Esophagus (tissue), 2 donors: Measurements from ENCODE around the gene KRT23. TPM values are rescaled to one million over a fixed set of nuclear protein-coding genes. Genes with fewer than 3 reads are reported as not detected.

Source experiments
- H3K27ac ChIP-seq, 2 donors: one replicate each; pipeline ENCODE4 v1.5.1; 2013; ENCODE audit warnings: low read depth in 2 of 2, mild to moderate bottlenecking in 2 of 2, inconsistent platforms in 1 of 2, low read length in 1 of 2, moderate library complexity in 1 of 2
- H3K27me3 ChIP-seq, 2 donors: one replicate each; pipeline ENCODE4 v1.6.1; 2013; ENCODE audit warnings: low read length in 2 of 2, control low read depth in 1 of 2, mild to moderate bottlenecking in 1 of 2; ENCODE audit not compliant: insufficient read depth in 2 of 2, control insufficient read depth in 1 of 2
- H3K36me3 ChIP-seq, 2 donors: one replicate each; pipeline ENCODE4 v1.6.1; 2013; ENCODE audit warnings: low read length in 1 of 2; ENCODE audit not compliant: control insufficient read depth in 2 of 2, insufficient read depth in 2 of 2
- H3K4me1 ChIP-seq, 2 donors: one replicate each; pipeline ENCODE4 v1.6.1; 2013; ENCODE audit warnings: low read length in 1 of 2; ENCODE audit not compliant: control insufficient read depth in 2 of 2, insufficient read depth in 2 of 2
- H3K4me3 ChIP-seq, 2 donors: one replicate each; pipeline ENCODE4 v1.5.1; 2013; ENCODE audit warnings: low read length in 2 of 2, mild to moderate bottlenecking in 2 of 2, low read depth in 1 of 2, moderate library complexity in 1 of 2
- H3K9me3 ChIP-seq, 2 donors: one replicate each; pipeline ENCODE4 v1.6.1; 2013; ENCODE audit warnings: mild to moderate bottlenecking in 2 of 2, low read depth in 1 of 2, low read length in 1 of 2, moderate library complexity in 1 of 2; ENCODE audit not compliant: control insufficient read depth in 2 of 2, insufficient read depth in 1 of 2
- WGBS, 2 donors: extraction: QIAGEN DNeasy Blood & Tissue Kit; methylation state at CpG; one replicate each; pipeline ENCODE4 v1.1.7; 2013; 5-methylcytosine and 5-hydroxymethylcytosine counted together
- polyA plus RNA-seq, 2 donors: library from polyadenylated mRNA; stranded (reverse); fragments of 200-250 nt; gene quantifications; one replicate each; pipeline ENCODE4 v1.2.3, GENCODE V29; 2013
- donor health status: healthy with polysubstance abuse.
- donor health status: Bipolar disorder and iron deficiency.

KRT23 gene
- polyA plus RNA-seq, 2 donors: 5.1 to 23.6 TPM

- peak overlapping the region in 1 of 2 donors; percentile 20 for H3K27ac ChIP-seq
These were observed 15.2 kb upstream of the KRT23 start for GRCh38 chr17:40952661-40953060.

GRCh38 chr17:40952154-40952553, 14.7 kb upstream of the KRT23 start:
- peak overlapping the region in 1 of 2 donors; percentile 15 for H3K27ac ChIP-seq
- WGBS, 2 donors: 78 to 84% methylated on average over 2 of the region's 2 CpGs

More at GRCh38 chr17:40952661-40953060, 15.2 kb upstream of the KRT23 start:
- WGBS, 2 donors: 31 to 40% methylated on average over 1 of the region's 1 CpG
- no peaks in the 10 kb centered on the region for H3K36me3 ChIP-seq
- H3K4me1 ChIP-seq: peaks cover 0 to 3% of the 10 kb centered on the region in 2 donors
- no peaks in the 10 kb centered on the region for H3K27me3 ChIP-seq
- no peaks in the 10 kb centered on the region for H3K9me3 ChIP-seq
- no peak overlapping the region for H3K4me3 ChIP-seq

GRCh38 chr17:40951011-40951622, 13.7 kb upstream of the KRT23 start:
- Histone ChIP-seq H3K27me3 (no peaks in the 10 kb centered on the region), H3K27ac (no peak overlapping the region), H3K9me3 (no peaks in the 10 kb centered on the region), H3K36me3 (no peaks in the 10 kb centered on the region), H3K4me1 (peaks cover 0 to 3% of the 10 kb centered on the region in 2 donors), H3K4me3 (no peak overlapping the region)
- WGBS, 2 donors: 93 to 100% methylated on average over 2 of the region's 2 CpGs

More at GRCh38 chr17:40952154-40952553, 14.7 kb upstream of the KRT23 start:
- peaks cover 0 to 3% of the 10 kb centered on the region in 2 donors for H3K4me1 ChIP-seq
- H3K4me3 ChIP-seq: no peak overlapping the region
- no peaks in the 10 kb centered on the region for H3K9me3 ChIP-seq
- no peaks in the 10 kb centered on the region for H3K36me3 ChIP-seq
- no peaks in the 10 kb centered on the region for H3K27me3 ChIP-seq

- Histone ChIP-seq H3K4me1 (peaks cover 0 to 3% of the 10 kb centered on the region in 2 donors), H3K27ac (no peak overlapping the region), H3K4me3 (no peak overlapping the region), H3K9me3 (no peaks in the 10 kb centered on the region), H3K36me3 (no peaks in the 10 kb centered on the region), H3K27me3 (no peaks in the 10 kb centered on the region)
- WGBS, 2 donors: 75 to 81% methylated on average over 7 of the region's 7 CpGs
These were observed 12.7 kb upstream of the KRT23 start for GRCh38 chr17:40950176-40950575.

GRCh38 chr17:40949418-40949817, 12.0 kb upstream of the KRT23 start:
- Histone ChIP-seq H3K27me3 (no peaks in the 10 kb centered on the region), H3K4me1 (no peaks in the 10 kb centered on the region), H3K36me3 (no peaks in the 10 kb centered on the region), H3K4me3 (no peak overlapping the region), H3K27ac (no peak overlapping the region), H3K9me3 (no peaks in the 10 kb centered on the region)
- 42 to 48% methylated on average over 10 of the region's 10 CpGs for whole genome bisulfite sequencing, 2 donors

GRCh38 chr17:40947929-40948328, 10.5 kb upstream of the KRT23 start:
- Histone ChIP-seq H3K27me3 (no peaks in the 10 kb centered on the region), H3K9me3 (no peaks in the 10 kb centered on the region), H3K4me1 (no peaks in the 10 kb centered on the region), H3K36me3 (no peaks in the 10 kb centered on the region), H3K27ac (no peak overlapping the region), H3K4me3 (no peak overlapping the region)
- WGBS, 2 donors: 82 to 85% methylated on average over 2 of the region's 2 CpGs

GRCh38 chr17:40945414-40945813, 8.0 kb upstream of the KRT23 start:
- no peaks in the 10 kb centered on the region for H3K9me3 ChIP-seq
- no peak overlapping the region for H3K4me3 ChIP-seq
- no peaks in the 10 kb centered on the region for H3K4me1 ChIP-seq
- no peaks in the 10 kb centered on the region for H3K27me3 ChIP-seq
- 74 to 87% methylated on average over 6 of the region's 6 CpGs for WGBS, 2 donors
- no peak overlapping the region for H3K27ac ChIP-seq
- H3K36me3 ChIP-seq: no peaks in the 10 kb centered on the region

- no peak overlapping the region for H3K27ac ChIP-seq
- no peaks in the 10 kb centered on the region for H3K9me3 ChIP-seq
- H3K4me1 ChIP-seq: no peaks in the 10 kb centered on the region
- H3K4me3 ChIP-seq: no peak overlapping the region
- H3K27me3 ChIP-seq: no peaks in the 10 kb centered on the region
- no peaks in the 10 kb centered on the region for H3K36me3 ChIP-seq
- 24 to 55% methylated on average over 1 of the region's 1 CpG for WGBS, 2 donors
These were observed 7.1 kb upstream of the KRT23 start for GRCh38 chr17:40944531-40944930.

GRCh38 chr17:40942553-40942952, 5.1 kb upstream of the KRT23 start:
- no peaks in the 10 kb centered on the region for H3K4me1 ChIP-seq
- H3K27ac ChIP-seq: no peak overlapping the region
- H3K27me3 ChIP-seq: no peaks in the 10 kb centered on the region
- no peak overlapping the region for H3K4me3 ChIP-seq
- no peaks in the 10 kb centered on the region for H3K9me3 ChIP-seq
- H3K36me3 ChIP-seq: no peaks in the 10 kb centered on the region
- 76 to 81% methylated on average over 3 of the region's 3 CpGs for WGBS, 2 donors

- H3K4me1 ChIP-seq: no peaks in the 10 kb centered on the region
- WGBS, 2 donors: 82 to 87% methylated on average over 6 of the region's 6 CpGs
- H3K4me3 ChIP-seq: no peak overlapping the region
- no peaks in the 10 kb centered on the region for H3K9me3 ChIP-seq
- no peaks in the 10 kb centered on the region for H3K27me3 ChIP-seq
- H3K27ac ChIP-seq: no peak overlapping the region
- H3K36me3 ChIP-seq: no peaks in the 10 kb centered on the region
These were observed 2.8 kb upstream of the KRT23 start for GRCh38 chr17:40940266-40940665.
